ENCODE data around the gene DYSF.

DNA sequence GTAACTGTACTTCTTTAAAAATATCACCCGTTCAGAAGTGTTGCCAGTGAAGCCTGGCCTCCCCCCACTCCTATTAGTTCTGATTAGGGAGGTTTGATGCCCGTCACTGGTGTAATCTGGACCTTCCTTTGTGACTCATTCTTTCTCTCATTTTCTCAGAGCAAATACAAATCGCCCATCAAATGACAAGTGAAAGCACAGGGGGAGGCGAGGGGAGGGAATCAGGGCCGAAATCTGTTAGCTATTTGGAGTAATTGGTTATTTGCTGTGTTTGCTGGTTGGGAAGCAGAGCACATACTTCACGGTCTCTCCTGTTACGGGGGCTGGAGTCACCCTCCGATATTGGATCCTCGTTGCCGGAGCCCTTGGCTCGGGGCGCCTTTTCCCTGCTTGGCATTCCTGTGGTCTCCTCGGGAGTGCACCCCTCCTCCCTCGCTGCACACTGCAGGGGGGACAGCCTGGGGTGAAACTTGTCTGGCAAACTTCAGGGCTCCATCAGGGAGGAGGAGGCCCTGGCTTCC lies 178.1 kb downstream of the DYSF start:
- TF ChIP-seq, protein P1, sequence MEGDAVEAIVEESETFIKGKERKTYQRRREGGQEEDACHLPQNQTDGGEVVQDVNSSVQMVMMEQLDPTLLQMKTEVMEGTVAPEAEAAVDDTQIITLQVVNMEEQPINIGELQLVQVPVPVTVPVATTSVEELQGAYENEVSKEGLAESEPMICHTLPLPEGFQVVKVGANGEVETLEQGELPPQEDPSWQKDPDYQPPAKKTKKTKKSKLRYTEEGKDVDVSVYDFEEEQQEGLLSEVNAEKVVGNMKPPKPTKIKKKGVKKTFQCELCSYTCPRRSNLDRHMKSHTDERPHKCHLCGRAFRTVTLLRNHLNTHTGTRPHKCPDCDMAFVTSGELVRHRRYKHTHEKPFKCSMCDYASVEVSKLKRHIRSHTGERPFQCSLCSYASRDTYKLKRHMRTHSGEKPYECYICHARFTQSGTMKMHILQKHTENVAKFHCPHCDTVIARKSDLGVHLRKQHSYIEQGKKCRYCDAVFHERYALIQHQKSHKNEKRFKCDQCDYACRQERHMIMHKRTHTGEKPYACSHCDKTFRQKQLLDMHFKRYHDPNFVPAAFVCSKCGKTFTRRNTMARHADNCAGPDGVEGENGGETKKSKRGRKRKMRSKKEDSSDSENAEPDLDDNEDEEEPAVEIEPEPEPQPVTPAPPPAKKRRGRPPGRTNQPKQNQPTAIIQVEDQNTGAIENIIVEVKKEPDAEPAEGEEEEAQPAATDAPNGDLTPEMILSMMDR (IDR thresholded peaks at IDR 0.05), result no peak
- no peak for TF ChIP-seq POLR2A (IDR thresholded peaks at IDR 0.05)

Data from esophagus squamous epithelium (tissue), 4 donors.